ENCODE measurements around the gene EYA2. TPM values are rescaled to one million over a fixed set of nuclear protein-coding genes. Genes with fewer than 3 reads are reported as not detected.
A peak's percentile ranks its signal among the peaks of the same experiment; 100 is the strongest.

EYA2 gene
- total RNA-seq, 1 donor from 2014 or later: 8.1 TPM

DNA sequence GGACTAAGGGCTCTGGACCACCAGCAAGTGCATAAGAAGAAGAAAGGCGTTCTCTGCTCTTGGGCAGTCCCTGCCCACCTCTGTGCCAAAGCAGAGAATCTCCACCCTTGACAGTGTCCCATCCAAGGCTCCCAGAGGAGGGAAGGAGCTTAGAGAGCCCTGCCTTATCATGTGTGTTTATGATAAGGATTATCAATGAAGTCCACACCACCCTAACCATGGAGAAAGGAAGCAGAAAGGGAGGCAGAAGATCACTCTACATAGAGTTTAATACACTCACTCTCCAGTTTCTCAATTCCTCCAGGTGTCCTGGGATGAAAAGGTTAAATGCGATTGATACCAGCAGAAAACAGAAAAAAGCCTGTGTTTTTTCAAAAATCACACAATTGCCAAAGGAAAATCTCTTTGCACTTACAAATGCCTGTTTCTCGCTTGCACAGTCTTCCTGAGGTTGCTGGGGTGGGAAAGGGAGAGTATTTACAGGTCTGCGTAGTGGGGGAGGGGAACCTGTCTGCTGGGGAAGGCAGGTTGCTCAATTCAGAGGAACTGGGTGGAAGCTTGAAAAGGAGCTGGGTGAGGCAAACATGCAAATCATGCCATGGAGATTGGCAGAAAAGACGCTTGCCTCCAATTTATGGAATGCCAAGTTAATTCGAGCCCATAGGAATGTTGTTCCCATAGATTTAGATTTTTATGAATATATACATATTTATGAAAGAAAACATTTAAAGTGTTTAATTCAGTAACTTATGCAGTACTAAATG is 104.0 kb downstream of the EYA2 start:
- intact Hi-C loops (cut with DNase I): no loop called here
- no peaks in the 10 kb centered on the region for H3K27me3 ChIP-seq
- no peak for DNase-seq (ENCODE audit: extremely low spot score in 2 of 2)
- no peaks in the 10 kb centered on the region for H3K9me3 ChIP-seq
- H3K36me3 ChIP-seq: no peaks in the 10 kb centered on the region
- H3K4me1 ChIP-seq: no peaks in the 10 kb centered on the region
- H3K4me3 ChIP-seq: no peak overlapping the region
- TF ChIP-seq, protein P1, sequence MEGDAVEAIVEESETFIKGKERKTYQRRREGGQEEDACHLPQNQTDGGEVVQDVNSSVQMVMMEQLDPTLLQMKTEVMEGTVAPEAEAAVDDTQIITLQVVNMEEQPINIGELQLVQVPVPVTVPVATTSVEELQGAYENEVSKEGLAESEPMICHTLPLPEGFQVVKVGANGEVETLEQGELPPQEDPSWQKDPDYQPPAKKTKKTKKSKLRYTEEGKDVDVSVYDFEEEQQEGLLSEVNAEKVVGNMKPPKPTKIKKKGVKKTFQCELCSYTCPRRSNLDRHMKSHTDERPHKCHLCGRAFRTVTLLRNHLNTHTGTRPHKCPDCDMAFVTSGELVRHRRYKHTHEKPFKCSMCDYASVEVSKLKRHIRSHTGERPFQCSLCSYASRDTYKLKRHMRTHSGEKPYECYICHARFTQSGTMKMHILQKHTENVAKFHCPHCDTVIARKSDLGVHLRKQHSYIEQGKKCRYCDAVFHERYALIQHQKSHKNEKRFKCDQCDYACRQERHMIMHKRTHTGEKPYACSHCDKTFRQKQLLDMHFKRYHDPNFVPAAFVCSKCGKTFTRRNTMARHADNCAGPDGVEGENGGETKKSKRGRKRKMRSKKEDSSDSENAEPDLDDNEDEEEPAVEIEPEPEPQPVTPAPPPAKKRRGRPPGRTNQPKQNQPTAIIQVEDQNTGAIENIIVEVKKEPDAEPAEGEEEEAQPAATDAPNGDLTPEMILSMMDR (IDR thresholded peaks at IDR 0.05): no peak
- TF ChIP-seq POLR2AphosphoS5 (IDR thresholded peaks at IDR 0.05; ENCODE audit: insufficient read depth in 1 of 2, low read depth in 1 of 2): peak in 1 of 2 donors; percentile 62
- no peak overlapping the region for H3K27ac ChIP-seq

DNA sequence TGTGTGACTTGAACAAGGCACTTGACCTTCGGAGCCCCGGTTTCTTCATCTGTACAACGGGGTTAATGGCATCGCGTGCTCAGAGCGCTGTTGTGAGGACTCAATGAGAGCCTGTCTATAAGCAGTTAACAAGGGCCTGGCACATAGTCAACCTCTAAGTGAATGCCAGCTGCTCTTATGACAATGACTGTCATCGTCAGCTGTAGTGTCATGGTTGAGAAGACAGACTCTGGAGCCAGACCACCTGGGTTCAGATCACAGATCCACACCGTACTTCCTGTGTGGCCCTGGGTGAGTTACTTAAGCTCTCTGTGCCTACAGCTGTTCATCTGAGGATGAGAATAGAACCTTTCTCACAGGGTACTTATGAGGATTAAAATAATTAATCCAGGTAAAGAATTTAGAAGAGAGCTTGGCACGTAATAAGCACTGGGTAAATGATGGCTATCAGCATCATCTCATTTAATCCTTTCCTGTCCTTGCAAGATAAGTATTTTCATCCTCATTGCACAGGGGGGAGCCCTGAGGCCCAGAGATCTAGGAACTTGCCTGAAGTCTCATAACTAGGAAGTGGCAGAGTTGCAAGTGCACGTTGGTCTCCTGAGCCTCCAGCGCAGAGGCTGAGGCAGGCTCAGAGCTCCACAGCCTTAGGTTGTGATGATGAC is 105.3 kb downstream of the EYA2 start:
- intact Hi-C loops (cut with DNase I): no loop called here
- Histone ChIP-seq H3K4me3 (no peak overlapping the region), H3K9me3 (no peaks in the 10 kb centered on the region), H3K27me3 (no peaks in the 10 kb centered on the region), H3K27ac (no peak overlapping the region), H3K36me3 (no peaks in the 10 kb centered on the region), H3K4me1 (no peaks in the 10 kb centered on the region)
- no peak for DNase-seq (ENCODE audit: extremely low spot score in 2 of 2)
- TF ChIP-seq POLR2A (IDR thresholded peaks at IDR 0.05) (no peak), POLR2AphosphoS5 (IDR thresholded peaks at IDR 0.05; ENCODE audit: insufficient read depth in 1 of 2, low read depth in 1 of 2) (no peak)
- TF ChIP-seq, protein P1 (IDR thresholded peaks at IDR 0.05): no peak

DNA sequence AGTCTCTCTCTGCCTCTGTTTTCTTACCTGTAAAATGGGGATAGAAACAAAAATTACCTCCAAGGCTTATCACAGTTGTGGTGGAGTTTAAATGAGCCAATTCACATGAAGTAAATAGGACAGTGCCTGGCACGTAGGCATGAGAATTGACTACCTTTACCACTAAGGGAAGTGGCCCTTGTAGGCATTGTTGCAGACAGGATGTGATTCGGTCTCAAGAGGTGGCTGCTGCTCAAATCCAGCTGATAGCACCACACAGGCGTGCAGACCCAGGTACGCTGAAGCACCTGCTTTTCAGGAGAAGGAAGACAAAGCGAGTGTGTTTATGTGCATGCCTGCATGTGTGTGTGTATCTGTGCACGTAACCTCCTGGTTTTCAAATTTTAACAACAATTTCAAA is 108.6 kb downstream of the EYA2 start:
- no peaks in the 10 kb centered on the region for H3K4me1 ChIP-seq
- no peak overlapping the region for H3K4me3 ChIP-seq
- TF ChIP-seq, protein P1 (IDR thresholded peaks at IDR 0.05): no peak
- TF ChIP-seq POLR2A (IDR thresholded peaks at IDR 0.05) (no peak), POLR2AphosphoS5 (IDR thresholded peaks at IDR 0.05; ENCODE audit: insufficient read depth in 1 of 2, low read depth in 1 of 2) (no peak)
- no peak overlapping the region for H3K27ac ChIP-seq
- intact Hi-C loops (cut with DNase I): no loop called here
- no peaks in the 10 kb centered on the region for H3K36me3 ChIP-seq
- no peak for DNase-seq (ENCODE audit: extremely low spot score in 2 of 2)
- no peaks in the 10 kb centered on the region for H3K9me3 ChIP-seq
- no peaks in the 10 kb centered on the region for H3K27me3 ChIP-seq

DNA sequence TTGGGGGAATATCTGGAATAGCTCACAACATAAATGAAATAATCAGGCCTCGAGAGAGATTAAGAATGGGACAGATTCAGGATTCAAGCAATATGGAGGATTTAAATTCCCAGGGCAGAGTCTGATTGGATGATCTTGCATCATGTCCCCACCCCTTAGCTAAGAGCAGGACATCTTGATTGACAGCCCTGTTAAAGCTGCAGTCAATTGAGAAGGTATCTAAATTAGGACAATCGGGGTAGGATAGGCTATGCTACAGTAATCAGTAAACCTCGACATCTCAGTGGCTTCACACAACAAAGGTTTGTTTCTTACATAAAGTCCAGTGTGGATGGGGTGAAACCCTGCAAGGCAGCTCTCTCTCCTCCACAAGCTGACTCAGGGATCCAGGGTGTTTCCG is 109.5 kb downstream of the EYA2 start:
- intact Hi-C loops (cut with DNase I): no loop called here
- no peak for DNase-seq (ENCODE audit: extremely low spot score in 2 of 2)
- H3K4me1 ChIP-seq: no peaks in the 10 kb centered on the region
- no peaks in the 10 kb centered on the region for H3K9me3 ChIP-seq
- H3K36me3 ChIP-seq: no peaks in the 10 kb centered on the region
- no peaks in the 10 kb centered on the region for H3K27me3 ChIP-seq
- H3K4me3 ChIP-seq: no peak overlapping the region
- TF ChIP-seq, protein P1 (IDR thresholded peaks at IDR 0.05): no peak
- TF ChIP-seq POLR2AphosphoS5 (IDR thresholded peaks at IDR 0.05; ENCODE audit: insufficient read depth in 1 of 2, low read depth in 1 of 2) (no peak), POLR2A (IDR thresholded peaks at IDR 0.05) (no peak)
- H3K27ac ChIP-seq: no peak overlapping the region
